SK-N-SH treated with all-trans-retinoic acid at 6 μM for 48 hours (cell line): ENCODE data around the gene TSN.

ENCODE experiments used
- BACH2 ChIP-seq: fragments of 250-450 bp; sonication (Bioruptor Pico); IDR thresholded peaks from 2 replicates; pipeline ENCODE4 v1.9.0; 2021; ENCODE audit warnings: mild to moderate bottlenecking, borderline replicate concordance
- ISL1 ChIP-seq: fragments of 250-450 bp; sonication (Bioruptor Pico); IDR thresholded peaks from 2 replicates; pipeline ENCODE4 v2.1.2; 2022; ENCODE audit warnings: mild to moderate bottlenecking, moderate library complexity
- OSR1 ChIP-seq: fragments of 250-450 bp; sonication (Bioruptor Pico); IDR thresholded peaks from 2 replicates; pipeline ENCODE4 v1.8.0; 2022; ENCODE audit warnings: moderate library complexity, mild to moderate bottlenecking, inconsistent platforms
- RARB ChIP-seq: fragments of 250-450 bp; sonication (Bioruptor Pico); IDR thresholded peaks from 2 replicates; pipeline ENCODE4 v1.8.0; 2021; ENCODE audit warnings: mild to moderate bottlenecking, moderate library complexity
- TCF4 ChIP-seq: fragments of 250-450 bp; sonication (Bioruptor Pico); IDR thresholded peaks from 2 replicates; pipeline ENCODE4 v1.8.0; 2021; ENCODE audit warnings: mild to moderate bottlenecking, moderate library complexity, borderline replicate concordance
- ZC3H10 ChIP-seq: fragments of 250-450 bp; sonication (Bioruptor Pico); IDR thresholded peaks from 2 replicates; pipeline ENCODE4 v1.5.1; 2021; ENCODE audit warnings: mild to moderate bottlenecking, moderate library complexity
- ZFP30 ChIP-seq: fragments of 450-650 bp; formaldehyde crosslinking; IDR thresholded peaks from 2 replicates; pipeline ENCODE4 v1.5.0; 2022; ENCODE audit warnings: mild to moderate bottlenecking, moderate library complexity
- ZNF70 ChIP-seq: fragments of 450-650 bp; formaldehyde crosslinking; IDR thresholded peaks from 2 replicates; pipeline ENCODE4 v1.5.0; 2020; ENCODE audit warnings: mild to moderate bottlenecking, moderate library complexity
- ZNF8 ChIP-seq: fragments of 450-650 bp; formaldehyde crosslinking; IDR thresholded peaks from 2 replicates; pipeline ENCODE4 v1.5.0; 2020; ENCODE audit warnings: mild to moderate bottlenecking, moderate library complexity
- TF ChIP-seq, protein P1 (sequence below): fragments of 250-450 bp; sonication (Bioruptor Pico); IDR thresholded peaks from 2 replicates; pipeline ENCODE4 v1.8.0; 2020; ENCODE audit warnings: mild to moderate bottlenecking, moderate library complexity, borderline replicate concordance
- TF ChIP-seq, protein P2 (sequence below): fragments of 250-450 bp; sonication (Bioruptor Pico); IDR thresholded peaks from 2 replicates; pipeline ENCODE4 v1.5.1; 2021; ENCODE audit warnings: mild to moderate bottlenecking, moderate library complexity
- TF ChIP-seq, protein P3 (sequence below): fragments of 250-450 bp; sonication (Bioruptor Pico); IDR thresholded peaks from 2 replicates; pipeline ENCODE4 v1.5.0; 2020; ENCODE audit warnings: mild to moderate bottlenecking, moderate library complexity
- TF ChIP-seq, protein P4 (sequence below): fragments of 250-450 bp; sonication (Bioruptor Pico); IDR thresholded peaks from 2 replicates; pipeline ENCODE4 v1.5.1; 2020; ENCODE audit warnings: low read depth, mild to moderate bottlenecking, moderate library complexity

DNA sequence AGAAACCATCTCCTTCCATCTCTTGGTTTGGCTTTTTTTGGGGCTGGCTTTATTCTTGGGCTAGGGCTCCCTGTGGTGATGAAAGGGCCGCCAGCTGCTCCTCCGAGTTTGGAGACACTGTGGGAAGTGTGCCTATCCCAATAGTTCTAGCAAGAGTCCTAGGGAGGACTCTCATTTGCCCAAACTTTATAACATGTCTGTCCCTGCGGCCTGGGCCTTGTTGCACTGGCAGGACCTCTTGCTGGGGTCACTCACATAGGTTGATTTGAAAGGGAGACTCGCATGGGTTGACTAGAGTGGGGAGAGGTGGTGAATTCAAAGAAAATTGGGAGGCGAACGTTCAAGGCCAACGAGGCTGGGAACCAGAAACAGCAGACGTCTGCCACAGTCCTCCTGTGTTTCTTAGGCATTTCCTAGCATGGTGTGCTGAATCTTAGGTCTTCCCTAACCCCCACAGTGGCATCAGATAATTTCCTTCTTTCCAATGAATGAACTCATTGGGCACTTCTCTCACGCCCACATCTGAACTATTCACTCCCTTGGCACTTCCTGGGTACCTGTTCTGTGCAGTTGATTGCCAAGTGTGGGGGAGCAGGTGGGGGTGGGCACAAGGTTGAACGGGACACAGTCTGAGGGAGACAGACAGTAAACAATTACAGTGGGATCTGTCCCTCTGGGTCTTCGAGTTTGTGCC is 45.5 kb upstream of the TSN start:
- TF ChIP-seq, protein P1, sequence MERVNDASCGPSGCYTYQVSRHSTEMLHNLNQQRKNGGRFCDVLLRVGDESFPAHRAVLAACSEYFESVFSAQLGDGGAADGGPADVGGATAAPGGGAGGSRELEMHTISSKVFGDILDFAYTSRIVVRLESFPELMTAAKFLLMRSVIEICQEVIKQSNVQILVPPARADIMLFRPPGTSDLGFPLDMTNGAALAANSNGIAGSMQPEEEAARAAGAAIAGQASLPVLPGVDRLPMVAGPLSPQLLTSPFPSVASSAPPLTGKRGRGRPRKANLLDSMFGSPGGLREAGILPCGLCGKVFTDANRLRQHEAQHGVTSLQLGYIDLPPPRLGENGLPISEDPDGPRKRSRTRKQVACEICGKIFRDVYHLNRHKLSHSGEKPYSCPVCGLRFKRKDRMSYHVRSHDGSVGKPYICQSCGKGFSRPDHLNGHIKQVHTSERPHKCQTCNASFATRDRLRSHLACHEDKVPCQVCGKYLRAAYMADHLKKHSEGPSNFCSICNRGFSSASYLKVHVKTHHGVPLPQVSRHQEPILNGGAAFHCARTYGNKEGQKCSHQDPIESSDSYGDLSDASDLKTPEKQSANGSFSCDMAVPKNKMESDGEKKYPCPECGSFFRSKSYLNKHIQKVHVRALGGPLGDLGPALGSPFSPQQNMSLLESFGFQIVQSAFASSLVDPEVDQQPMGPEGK: no peak
- no peak for TF ChIP-seq RARB (CRISPR knock-in tag)
- TF ChIP-seq BACH2: no peak
- no peak for TF ChIP-seq ISL1 (CRISPR knock-in tag)
- TF ChIP-seq, protein P2, sequence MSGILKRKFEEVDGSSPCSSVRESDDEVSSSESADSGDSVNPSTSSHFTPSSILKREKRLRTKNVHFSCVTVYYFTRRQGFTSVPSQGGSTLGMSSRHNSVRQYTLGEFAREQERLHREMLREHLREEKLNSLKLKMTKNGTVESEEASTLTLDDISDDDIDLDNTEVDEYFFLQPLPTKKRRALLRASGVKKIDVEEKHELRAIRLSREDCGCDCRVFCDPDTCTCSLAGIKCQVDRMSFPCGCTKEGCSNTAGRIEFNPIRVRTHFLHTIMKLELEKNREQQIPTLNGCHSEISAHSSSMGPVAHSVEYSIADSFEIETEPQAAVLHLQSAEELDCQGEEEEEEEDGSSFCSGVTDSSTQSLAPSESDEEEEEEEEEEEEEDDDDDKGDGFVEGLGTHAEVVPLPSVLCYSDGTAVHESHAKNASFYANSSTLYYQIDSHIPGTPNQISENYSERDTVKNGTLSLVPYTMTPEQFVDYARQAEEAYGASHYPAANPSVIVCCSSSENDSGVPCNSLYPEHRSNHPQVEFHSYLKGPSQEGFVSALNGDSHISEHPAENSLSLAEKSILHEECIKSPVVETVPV (CRISPR knock-in tag): no peak
- TF ChIP-seq ZC3H10: no peak
- TF ChIP-seq, protein P3, sequence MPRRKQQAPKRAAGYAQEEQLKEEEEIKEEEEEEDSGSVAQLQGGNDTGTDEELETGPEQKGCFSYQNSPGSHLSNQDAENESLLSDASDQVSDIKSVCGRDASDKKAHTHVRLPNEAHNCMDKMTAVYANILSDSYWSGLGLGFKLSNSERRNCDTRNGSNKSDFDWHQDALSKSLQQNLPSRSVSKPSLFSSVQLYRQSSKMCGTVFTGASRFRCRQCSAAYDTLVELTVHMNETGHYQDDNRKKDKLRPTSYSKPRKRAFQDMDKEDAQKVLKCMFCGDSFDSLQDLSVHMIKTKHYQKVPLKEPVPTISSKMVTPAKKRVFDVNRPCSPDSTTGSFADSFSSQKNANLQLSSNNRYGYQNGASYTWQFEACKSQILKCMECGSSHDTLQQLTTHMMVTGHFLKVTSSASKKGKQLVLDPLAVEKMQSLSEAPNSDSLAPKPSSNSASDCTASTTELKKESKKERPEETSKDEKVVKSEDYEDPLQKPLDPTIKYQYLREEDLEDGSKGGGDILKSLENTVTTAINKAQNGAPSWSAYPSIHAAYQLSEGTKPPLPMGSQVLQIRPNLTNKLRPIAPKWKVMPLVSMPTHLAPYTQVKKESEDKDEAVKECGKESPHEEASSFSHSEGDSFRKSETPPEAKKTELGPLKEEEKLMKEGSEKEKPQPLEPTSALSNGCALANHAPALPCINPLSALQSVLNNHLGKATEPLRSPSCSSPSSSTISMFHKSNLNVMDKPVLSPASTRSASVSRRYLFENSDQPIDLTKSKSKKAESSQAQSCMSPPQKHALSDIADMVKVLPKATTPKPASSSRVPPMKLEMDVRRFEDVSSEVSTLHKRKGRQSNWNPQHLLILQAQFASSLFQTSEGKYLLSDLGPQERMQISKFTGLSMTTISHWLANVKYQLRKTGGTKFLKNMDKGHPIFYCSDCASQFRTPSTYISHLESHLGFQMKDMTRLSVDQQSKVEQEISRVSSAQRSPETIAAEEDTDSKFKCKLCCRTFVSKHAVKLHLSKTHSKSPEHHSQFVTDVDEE (CRISPR knock-in tag): no peak
- no peak for TF ChIP-seq OSR1 (CRISPR knock-in tag)
- TF ChIP-seq ZNF70 (CRISPR knock-in tag): no peak
- TF ChIP-seq ZNF8 (CRISPR knock-in tag): no peak
- TF ChIP-seq TCF4: no peak
- TF ChIP-seq, protein P4, sequence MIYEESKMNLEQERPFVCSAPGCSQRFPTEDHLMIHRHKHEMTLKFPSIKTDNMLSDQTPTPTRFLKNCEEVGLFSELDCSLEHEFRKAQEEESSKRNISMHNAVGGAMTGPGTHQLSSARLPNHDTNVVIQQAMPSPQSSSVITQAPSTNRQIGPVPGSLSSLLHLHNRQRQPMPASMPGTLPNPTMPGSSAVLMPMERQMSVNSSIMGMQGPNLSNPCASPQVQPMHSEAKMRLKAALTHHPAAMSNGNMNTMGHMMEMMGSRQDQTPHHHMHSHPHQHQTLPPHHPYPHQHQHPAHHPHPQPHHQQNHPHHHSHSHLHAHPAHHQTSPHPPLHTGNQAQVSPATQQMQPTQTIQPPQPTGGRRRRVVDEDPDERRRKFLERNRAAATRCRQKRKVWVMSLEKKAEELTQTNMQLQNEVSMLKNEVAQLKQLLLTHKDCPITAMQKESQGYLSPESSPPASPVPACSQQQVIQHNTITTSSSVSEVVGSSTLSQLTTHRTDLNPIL (CRISPR knock-in tag): no peak
- no peak for TF ChIP-seq ZFP30
